ENCODE results near the gene NTNG1.
"Not testable (repeated sequence)": the region's sequence is repeated elsewhere in the genome, so short reads cannot be mapped to it uniquely, and the experiment has no call there.

NTNG1 gene

GRCh38 chr1:107231291-107231690 lies 90.5 kb downstream of the NTNG1 start:
- no peak for TF ChIP-seq CTCF (IDR thresholded peaks at IDR 0.05; ENCODE audit: insufficient read depth, low read length, missing control alignments)
- ChIA-PET POLR2A (no interaction called here), CTCF (interaction anchor here (1.0 kb wide), 1 partner anchor 517 kb away, joined by 3 read pairs; no protein-coding TSS in a partner anchor)
- DNase-seq (ENCODE audit: low read depth, low spot score): no peak
- no peak overlapping the region for H3K4me3 ChIP-seq (ENCODE audit: low read depth, low read length)

- DNase-seq (ENCODE audit: low read depth, low spot score): no peak
- POLR2A ChIA-PET: no interaction called here
- CTCF ChIA-PET: interaction anchor here (1.2 to 1.4 kb wide), 3 partner anchors 10 to 44 kb away, joined by 3 to 6 read pairs (median 3); no protein-coding TSS in a partner anchor
Observed at GRCh38 chr1:107232426-107232825, 91.6 kb downstream of the NTNG1 start.

GRCh38 chr1:107236760-107237159 lies 95.9 kb downstream of the NTNG1 start:
- CTCF ChIA-PET; DNase-seq (ENCODE audit: low read depth, low spot score); H3K4me3 ChIP-seq (ENCODE audit: low read depth, low read length); POLR2A ChIA-PET: not testable (repeated sequence)

More at GRCh38 chr1:107232426-107232825, 91.6 kb downstream of the NTNG1 start:
- no peak overlapping the region for H3K4me3 ChIP-seq (ENCODE audit: low read depth, low read length)
- TF ChIP-seq CTCF (IDR thresholded peaks at IDR 0.05; ENCODE audit: insufficient read depth, low read length, missing control alignments): no peak

GRCh38 chr1:107243461-107243860 lies 102.6 kb downstream of the NTNG1 start:
- no peak for TF ChIP-seq CTCF (IDR thresholded peaks at IDR 0.05; ENCODE audit: insufficient read depth, low read length, missing control alignments)
- ChIA-PET CTCF (interaction anchor here (1.0 kb wide), 2 partner anchors 10 kb away, joined by 3 read pairs; no protein-coding TSS in a partner anchor), POLR2A (no interaction called here)
- no peak for DNase-seq (ENCODE audit: low read depth, low spot score)
- no peak overlapping the region for H3K4me3 ChIP-seq (ENCODE audit: low read depth, low read length)

- no peak for DNase-seq (ENCODE audit: low read depth, low spot score)
- no peak for TF ChIP-seq CTCF (IDR thresholded peaks at IDR 0.05; ENCODE audit: insufficient read depth, low read length, missing control alignments)
- POLR2A ChIA-PET: no interaction called here
- H3K4me3 ChIP-seq (ENCODE audit: low read depth, low read length): no peak overlapping the region
- CTCF ChIA-PET: interaction anchor here (1.0 kb wide), 1 partner anchor 285 kb away, joined by 3 read pairs; no protein-coding TSS in a partner anchor
Observed at GRCh38 chr1:107244709-107245500, 104.1 kb downstream of the NTNG1 start.

- TF ChIP-seq CTCF (IDR thresholded peaks at IDR 0.05; ENCODE audit: insufficient read depth, low read length, missing control alignments): no peak
- ChIA-PET POLR2A (no interaction called here), CTCF (interaction anchor here (1.0 kb wide), 1 partner anchor 30 kb away, joined by 3 read pairs; no protein-coding TSS in a partner anchor)
- no peak overlapping the region for H3K4me3 ChIP-seq (ENCODE audit: low read depth, low read length)
- no peak for DNase-seq (ENCODE audit: low read depth, low spot score)
Observed at GRCh38 chr1:107246775-107247345, 106.0 kb downstream of the NTNG1 start.

Data from AG04449 (cell line).